Cerebellar nuclear complex (tissue), 1 donor: ENCODE measurements around the gene TMEM236.

Source experiments
- DNase-seq, 2 experiments: peaks; one replicate each; lab custom pipeline; 2025; lab: John Stamatoyannopoulos, UW

Gene TMEM236

DNA sequence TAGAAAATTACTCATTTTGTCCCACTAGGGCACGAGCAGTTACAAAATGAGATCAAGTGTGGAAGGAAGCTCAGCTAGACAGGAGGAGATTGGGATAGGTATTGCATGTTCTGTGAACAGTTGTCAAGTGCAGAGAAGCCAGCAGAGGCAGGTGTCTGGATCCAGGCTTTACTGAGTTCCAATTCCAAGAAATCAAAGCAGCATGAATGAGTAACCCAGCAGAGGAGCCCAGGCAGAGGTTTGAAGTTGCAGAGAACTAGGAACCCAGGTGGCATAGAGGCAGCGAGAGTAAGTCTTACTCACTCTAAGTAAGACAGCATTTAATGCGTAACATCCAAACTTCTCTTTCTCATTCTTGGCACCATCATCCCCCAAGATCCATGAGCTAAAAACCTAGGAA, 68.9 kb downstream of the TMEM236 start:
- no peak for DNase-seq

DNA sequence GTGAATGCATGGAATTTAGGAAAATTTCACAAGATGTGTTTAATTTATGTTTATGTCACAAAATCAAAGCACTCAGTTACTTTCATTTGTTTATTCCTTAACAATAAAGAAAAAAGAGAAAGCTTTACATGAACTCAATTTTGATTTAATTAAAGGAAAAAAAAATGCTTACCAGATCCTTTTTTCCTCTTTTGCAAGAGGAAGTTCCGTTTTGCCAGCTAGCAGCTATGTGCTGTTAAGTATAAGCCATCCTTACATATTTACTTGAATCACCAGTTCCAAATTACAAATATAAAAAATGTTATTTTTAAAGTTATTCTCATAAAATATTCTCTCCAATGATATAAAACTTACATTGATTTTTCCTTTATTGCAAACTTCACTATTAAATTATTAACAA, 69.9 kb downstream of the TMEM236 start:
- no peak for DNase-seq

DNA sequence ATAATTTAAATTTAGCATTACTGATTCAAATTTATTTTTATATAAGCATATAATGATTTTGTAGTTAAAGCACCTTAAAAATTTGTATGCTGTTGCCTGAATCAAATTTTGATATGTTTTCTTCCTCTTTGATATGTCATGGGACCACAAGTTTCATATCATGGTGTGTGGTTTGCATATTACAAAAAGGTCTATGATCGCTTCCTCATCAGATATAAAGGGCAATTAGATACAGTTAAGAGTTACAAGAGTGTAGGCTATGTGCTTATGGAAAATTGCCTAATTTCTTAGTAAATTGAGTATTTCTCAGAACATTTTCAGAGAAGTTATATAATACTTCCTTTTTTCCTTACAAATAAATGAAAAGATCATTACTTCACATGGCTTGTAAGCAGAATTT, 79.3 kb downstream of the TMEM236 start:
- DNase-seq: no peak

DNA sequence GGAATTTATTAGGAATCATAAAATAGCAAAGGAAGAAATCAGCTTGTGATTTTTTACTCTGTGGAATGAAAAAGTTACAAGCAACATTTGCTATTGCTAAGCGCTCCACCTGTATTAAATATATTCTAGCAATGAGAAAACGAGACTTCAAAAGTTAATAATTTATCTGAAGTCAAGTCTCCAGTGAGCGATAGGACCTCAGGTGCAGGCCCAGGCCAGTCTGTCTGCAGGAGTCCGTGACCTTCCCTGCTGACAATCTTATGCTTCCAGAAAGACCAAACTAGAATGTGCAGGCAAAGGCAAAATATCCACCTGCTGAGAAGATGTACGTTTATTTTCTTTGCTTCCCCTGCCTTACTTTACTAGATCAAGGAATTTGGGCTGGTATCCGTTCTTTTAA, 79.9 kb downstream of the TMEM236 start:
- DNase-seq: no peak

DNA sequence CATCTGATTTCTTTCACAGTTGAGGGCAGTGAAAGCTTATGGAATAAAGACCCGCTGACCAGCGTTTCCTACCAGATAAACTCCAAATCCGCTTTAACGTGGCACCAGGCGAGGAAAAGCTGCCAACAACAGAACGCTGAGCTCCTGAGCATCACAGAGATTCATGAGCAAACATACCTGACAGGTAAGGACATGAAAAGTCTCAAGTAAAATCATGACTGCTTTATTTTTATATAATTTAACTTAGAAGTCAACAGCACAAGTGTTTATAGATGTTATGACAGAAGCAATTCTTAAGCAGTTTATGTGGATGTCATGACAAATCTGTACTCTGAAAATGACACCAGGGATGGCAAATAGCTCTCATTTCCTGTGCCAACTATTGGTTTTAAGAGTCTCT, 81.7 kb downstream of the TMEM236 start:
- DNase-seq: no peak

DNA sequence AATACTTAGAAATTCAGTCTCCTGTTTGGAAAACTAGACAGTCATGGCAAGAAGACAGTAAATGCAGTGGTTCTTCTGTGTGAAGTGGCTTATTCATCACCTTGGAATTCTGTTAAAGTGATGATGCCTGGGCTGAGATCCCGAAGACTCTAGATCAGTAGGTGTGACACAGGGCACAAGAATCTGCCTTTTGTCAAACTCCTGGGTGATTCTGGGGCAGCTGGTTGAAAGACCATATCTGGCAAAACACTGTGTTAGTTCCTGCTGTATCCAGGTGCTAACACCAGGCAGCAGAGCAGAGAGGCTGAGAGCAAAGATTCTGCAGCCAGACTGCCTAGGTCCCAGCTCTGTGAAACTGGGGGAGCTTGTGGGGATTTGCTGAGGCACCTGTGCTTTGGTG, 83.7 kb downstream of the TMEM236 start:
- no peak for DNase-seq

DNA sequence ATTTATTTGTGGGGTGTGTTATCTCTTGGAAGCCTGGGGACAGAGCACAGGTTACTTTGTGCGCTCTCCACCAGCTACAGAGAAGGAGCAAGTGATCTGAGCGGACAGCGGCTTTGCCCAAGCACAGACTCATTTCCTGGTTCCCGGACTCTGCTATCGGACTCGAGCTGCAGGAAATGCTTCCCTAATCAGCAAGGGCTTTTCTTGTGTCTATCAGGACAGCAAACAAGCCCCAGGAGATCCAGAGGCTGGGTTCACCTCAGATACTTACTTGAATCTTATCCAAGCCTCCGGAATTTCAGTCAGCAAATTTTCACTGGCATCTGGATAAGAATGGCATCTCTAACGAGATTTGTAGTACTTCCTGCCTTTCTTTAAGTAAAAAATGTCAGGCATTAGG, 84.9 kb downstream of the TMEM236 start:
- no peak for DNase-seq

DNA sequence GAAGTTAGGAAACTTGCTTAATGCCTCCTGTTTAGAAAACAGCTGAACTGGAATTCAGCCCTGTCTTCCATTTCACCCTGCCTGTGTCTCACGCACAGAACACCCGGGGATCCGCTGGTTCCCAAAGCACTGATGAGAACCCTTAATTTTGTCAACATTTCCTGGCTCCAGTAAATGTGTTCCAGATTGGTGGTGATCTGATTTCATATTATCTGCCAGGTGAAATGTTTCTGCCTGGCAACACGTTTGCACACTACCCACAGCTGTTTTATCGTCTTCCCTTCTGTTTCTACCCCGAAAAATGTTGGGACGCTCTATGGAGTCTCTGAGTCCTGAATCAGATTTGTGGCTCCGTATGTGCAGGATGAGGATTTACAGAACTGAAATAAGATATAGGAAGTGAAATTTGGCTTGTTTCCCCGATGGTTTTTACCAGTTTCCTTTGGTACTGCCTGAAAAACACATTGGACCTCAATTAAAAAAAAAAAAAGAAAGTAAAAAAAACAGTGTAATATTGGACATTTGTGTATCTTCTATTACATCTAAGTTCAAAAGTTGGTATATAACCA, 86.2 kb downstream of the TMEM236 start:
- no peak for DNase-seq

DNA sequence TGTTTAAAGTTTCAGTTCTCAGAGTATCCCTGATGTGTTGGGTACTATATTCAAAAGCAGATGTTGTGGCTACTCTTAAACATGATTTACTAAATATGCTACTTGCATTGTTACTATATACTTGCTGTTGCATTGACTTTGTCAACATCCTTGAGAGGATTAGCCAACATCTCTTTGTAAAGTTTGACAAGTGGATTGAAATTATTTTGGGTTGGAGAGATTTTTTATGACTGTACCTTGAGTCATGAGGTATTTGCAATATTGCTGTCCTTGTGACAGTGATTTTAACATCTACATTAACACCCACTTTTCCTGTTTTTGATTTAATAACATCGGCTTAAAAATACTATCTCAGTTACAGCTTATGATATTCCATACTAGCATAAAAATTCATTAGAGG, 89.0 kb downstream of the TMEM236 start:
- DNase-seq: no peak

DNA sequence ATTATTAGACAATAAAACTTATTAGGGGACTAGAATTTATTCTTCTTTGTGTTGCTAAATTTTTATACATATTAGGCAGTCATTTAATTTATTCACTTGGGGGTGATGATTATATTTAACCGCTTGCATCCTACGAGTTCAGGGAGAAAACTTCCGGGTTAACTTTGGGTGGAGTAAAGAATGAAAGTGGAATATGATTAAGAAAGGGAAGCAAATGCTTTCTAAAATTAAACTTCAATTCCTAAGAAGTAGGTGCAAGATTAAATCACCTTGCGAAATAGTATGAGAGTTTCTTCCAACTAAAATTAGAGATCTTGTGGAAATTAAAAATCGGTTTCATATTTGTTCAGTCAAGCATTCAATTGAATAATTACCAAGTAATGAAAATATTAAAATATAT, 90.6 kb downstream of the TMEM236 start:
- DNase-seq: no peak

DNA sequence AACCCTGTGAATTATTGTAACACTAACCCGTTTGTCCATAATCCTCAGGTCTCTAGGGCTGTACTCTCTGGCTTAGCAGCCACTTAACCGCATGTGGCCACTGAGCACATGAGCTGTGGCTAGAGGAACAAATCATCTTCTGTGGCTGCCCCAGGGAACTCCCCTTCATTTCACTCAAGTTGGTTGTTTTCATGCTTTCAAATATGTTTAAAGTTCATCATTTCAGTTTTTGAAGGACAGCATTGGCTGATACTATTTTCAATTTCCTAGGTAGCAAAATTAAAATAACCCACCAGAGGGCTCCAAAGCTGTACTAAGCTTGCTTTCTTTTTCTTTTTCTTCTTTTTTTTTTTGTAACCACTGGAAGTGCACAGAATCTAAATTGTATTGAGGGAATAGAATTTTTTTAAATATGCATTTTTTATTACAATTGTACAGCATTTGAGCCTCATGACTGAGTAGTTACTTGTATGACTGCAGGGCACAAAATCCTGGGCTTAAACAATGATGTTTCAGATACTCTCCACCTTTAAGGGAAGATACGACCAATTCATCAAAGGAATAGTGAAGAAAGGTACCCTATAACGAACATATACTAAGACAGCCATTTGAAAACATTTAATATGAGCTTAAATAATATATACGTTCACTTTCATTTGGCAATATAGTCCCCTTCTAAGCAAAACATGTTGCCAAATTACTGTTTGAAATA, 95.7 kb downstream of the TMEM236 start:
- no peak for DNase-seq

DNA sequence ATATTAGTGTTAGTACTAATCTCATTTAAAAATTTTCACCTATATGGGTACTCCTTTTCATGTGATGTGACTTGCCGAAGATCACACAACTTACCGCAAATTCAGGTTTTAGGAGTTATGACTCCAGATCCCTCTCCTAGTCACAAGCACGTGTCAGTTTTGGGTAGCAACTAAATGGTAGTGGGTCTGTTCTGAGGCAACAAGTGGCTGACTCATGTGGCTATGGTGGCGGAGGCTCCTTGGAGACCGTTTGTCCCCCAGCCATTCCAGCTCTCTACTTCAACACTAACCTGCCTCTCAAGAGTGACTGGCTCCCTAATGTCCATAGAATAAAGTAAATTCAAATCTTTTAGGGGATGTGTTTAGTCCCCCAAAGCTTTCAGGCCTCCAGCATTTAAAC, 96.6 kb downstream of the TMEM236 start:
- DNase-seq: no peak
